GM12875 (cell line): ENCODE results near the gene RBBP7.

Experiments
- H3K4me3 ChIP-seq: one replicate; pipeline ENCODE4 v1.5.1; 2011; ENCODE audit warnings: low read depth, low read length, control low read depth
- CTCF ChIP-seq: IDR thresholded peaks from 2 replicates; pipeline ENCODE4 v1.5.1; 2011; ENCODE audit warnings: low read depth, mild to moderate bottlenecking, control low read depth, inconsistent platforms, low read length, moderate library complexity, borderline replicate concordance; ENCODE audit not compliant: insufficient read depth

Gene RBBP7

GRCh38 chrX:16851421-16851820 is 18.7 kb downstream of the RBBP7 start:
- H3K4me3 ChIP-seq = no peak overlapping the region
- no peak for TF ChIP-seq CTCF

GRCh38 chrX:16848541-16848940 is 21.6 kb downstream of the RBBP7 start:
- TF ChIP-seq CTCF = no peak
- no peak overlapping the region for H3K4me3 ChIP-seq

GRCh38 chrX:16845686-16846085 is 24.5 kb downstream of the RBBP7 start:
- no peak for TF ChIP-seq CTCF
- H3K4me3 ChIP-seq = no peak overlapping the region

GRCh38 chrX:16843208-16843909 is 26.8 kb downstream of the RBBP7 start:
- no peak overlapping the region for H3K4me3 ChIP-seq
- no peak for TF ChIP-seq CTCF

- TF ChIP-seq CTCF = no peak
- H3K4me3 ChIP-seq = no peak overlapping the region
Measured at GRCh38 chrX:16842684-16843083, 27.5 kb downstream of the RBBP7 start.

- H3K4me3 ChIP-seq = no peak overlapping the region
- TF ChIP-seq CTCF = no peak
Measured at GRCh38 chrX:16839852-16840460, 30.2 kb downstream of the RBBP7 start.

- TF ChIP-seq CTCF = no peak
- no peak overlapping the region for H3K4me3 ChIP-seq
Measured at GRCh38 chrX:16839219-16839851, 30.8 kb downstream of the RBBP7 start.
